BLaER1 treated with 17β-estradiol and CSF1 and Interleukin-3, amounts not matched to agents 10 nM and 100 nM (cell line): ENCODE results near the gene SPEM1.
"Not testable (repeated sequence)": the region's sequence is repeated elsewhere in the genome, so short reads cannot be mapped to it uniquely, and the experiment has no call there.

Experiments used
- H3K27ac ChIP-seq, 11 experiments: shearing (Covaris generic); formaldehyde crosslinking; 2 replicates each; pipeline ENCODE4 v1.8.1; 2022
- H3K27me3 ChIP-seq, 11 experiments: shearing (Covaris generic); formaldehyde crosslinking; 2 replicates each; pipeline ENCODE4 v1.8.1; 2022
- H3K36me3 ChIP-seq, 11 experiments: shearing (Covaris generic); formaldehyde crosslinking; 2 replicates each; pipeline ENCODE4 v1.8.1; 2022
- H3K4me1 ChIP-seq, 10 experiments: shearing (Covaris generic); formaldehyde crosslinking; 2 replicates each; pipeline ENCODE4 v1.8.1; 2022
- H3K4me2 ChIP-seq, 11 experiments: shearing (Covaris generic); formaldehyde crosslinking; 2 replicates each; pipeline ENCODE4 v1.8.1; 2022
- H3K4me3 ChIP-seq, 10 experiments: shearing (Covaris generic); formaldehyde crosslinking; 2 replicates each; pipeline ENCODE4 v1.8.1; 2022
- H3K9ac ChIP-seq, 11 experiments: shearing (Covaris generic); formaldehyde crosslinking; 2 replicates each; pipeline ENCODE4 v1.8.1; 2022
- H3K9me3 ChIP-seq, 11 experiments: shearing (Covaris generic); formaldehyde crosslinking; replicated peaks in 1 of 11; 2 replicates each; pipeline ENCODE4 v1.8.1; 2022
- H4K20me1 ChIP-seq, 11 experiments: shearing (Covaris generic); formaldehyde crosslinking; 2 replicates each; pipeline ENCODE4 v1.8.1; 2022
- Cebpa-rat ChIP-seq, 11 experiments: shearing (Covaris generic); IDR thresholded peaks; 2 replicates each; pipeline ENCODE4 v1.8.1; 2022

The SPEM1 gene

DNA sequence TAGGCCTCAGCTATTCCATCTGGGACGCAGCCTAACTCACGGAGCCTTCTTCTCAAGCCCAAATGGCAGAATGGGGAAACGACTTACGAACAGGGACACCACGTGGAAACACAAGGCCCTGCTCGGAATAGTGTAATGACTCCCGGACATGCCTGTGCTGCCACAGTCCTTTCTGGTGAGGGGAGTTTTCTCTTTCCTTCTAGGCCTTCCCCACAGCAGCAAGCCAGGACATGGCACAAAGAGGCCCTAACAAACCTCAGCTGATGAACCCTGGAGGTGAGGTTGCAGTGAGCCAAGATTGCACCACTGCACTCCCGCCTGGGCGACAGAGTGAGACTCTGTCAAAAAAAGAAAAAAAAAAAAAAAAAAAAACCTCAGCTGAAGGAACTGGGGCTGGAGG, 44.0 kb downstream of the SPEM1 start:
- Histone ChIP-seq H3K9me3 (no peaks in the 10 kb centered on the region), H3K36me3 (peaks cover 42 to 68% (median 57%) of the 10 kb centered on the region in 11 experiments), H3K4me1 (peaks cover 19 to 42% (median 31%) of the 10 kb centered on the region in 10 experiments), H3K27me3 (no peaks in the 10 kb centered on the region), H3K9ac (no peak overlapping the region), H4K20me1 (peaks cover 0 to 26% (median 0%) of the 10 kb centered on the region in 11 experiments; a peak in 6 of 22 replicates), H3K4me2 (no peak overlapping the region), H3K4me3 (no peak overlapping the region), H3K27ac (0 out of 22 replicates have a peak overlapping the region, but pooled peaks of 1 of the 11 experiments have one; percentile 9)
- no peak for TF ChIP-seq Cebpa-rat (IDR thresholded peaks at IDR 0.05)

- TF ChIP-seq Cebpa-rat (IDR thresholded peaks at IDR 0.05), result no peak
- Histone ChIP-seq H3K36me3 (peaks cover 42 to 72% (median 56%) of the 10 kb centered on the region in 11 experiments), H3K27ac (peak overlapping the region in 8 of 11 experiments; percentile 13 to 73 (median 66); a peak in 8 of 22 replicates)
Observed at GRCh38 chr17:7465597-7466275, 45.6 kb downstream of the SPEM1 start.

DNA sequence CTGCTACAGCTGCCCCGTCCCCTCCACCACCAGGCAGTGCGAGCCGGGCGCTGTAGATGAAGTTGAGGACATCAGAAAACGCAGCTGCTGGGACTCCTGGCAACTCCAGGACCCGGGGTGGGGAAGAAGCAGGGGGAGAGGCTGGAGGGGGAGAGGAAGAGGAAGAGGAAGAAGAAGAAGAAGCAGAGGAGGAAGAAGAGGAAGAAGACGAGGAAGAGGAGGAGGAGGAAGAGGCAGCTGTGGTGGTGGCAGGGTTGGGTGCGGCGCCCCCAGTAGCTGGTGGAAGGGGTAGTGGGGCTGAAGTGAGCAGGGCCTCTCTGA, 46.2 kb downstream of the SPEM1 start:
- Histone ChIP-seq H3K27me3 (no peaks in the 10 kb centered on the region), H3K4me1 (peaks cover 19 to 31% (median 25%) of the 10 kb centered on the region in 10 experiments), H3K9me3 (no peaks in the 10 kb centered on the region), H3K9ac (peak overlapping the region in 5 of 11 experiments; percentile 1 to 46 (median 30); a peak in 6 of 22 replicates), H3K36me3 (peaks cover 40 to 69% (median 50%) of the 10 kb centered on the region in 11 experiments), H3K27ac (peak overlapping the region; percentile 17 to 73 (median 66); a peak in 19 of 22 replicates), H3K4me2 (peak overlapping the region in 9 of 11 experiments; percentile 27 to 71 (median 48); a peak in 16 of 22 replicates), H4K20me1 (peaks cover 0 to 47% (median 7%) of the 10 kb centered on the region in 11 experiments; a peak in 8 of 22 replicates), H3K4me3 (no peak overlapping the region)
- no peak for TF ChIP-seq Cebpa-rat (IDR thresholded peaks at IDR 0.05)

More at GRCh38 chr17:7465597-7466275, 45.6 kb downstream of the SPEM1 start:
- H3K4me3 ChIP-seq, result no peak overlapping the region
- peaks cover 0 to 41% (median 6%) of the 10 kb centered on the region in 11 experiments; a peak in 7 of 22 replicates for H4K20me1 ChIP-seq
- no peaks in the 10 kb centered on the region for H3K27me3 ChIP-seq
- no peaks in the 10 kb centered on the region for H3K9me3 ChIP-seq
- peak overlapping the region in 7 of 11 experiments; percentile 27 to 71 (median 66); a peak in 9 of 22 replicates for H3K4me2 ChIP-seq
- peak overlapping the region in 2 of 11 experiments; percentile 1 to 27; a peak in 2 of 22 replicates for H3K9ac ChIP-seq
- H3K4me1 ChIP-seq, result peaks cover 19 to 35% (median 25%) of the 10 kb centered on the region in 10 experiments

DNA sequence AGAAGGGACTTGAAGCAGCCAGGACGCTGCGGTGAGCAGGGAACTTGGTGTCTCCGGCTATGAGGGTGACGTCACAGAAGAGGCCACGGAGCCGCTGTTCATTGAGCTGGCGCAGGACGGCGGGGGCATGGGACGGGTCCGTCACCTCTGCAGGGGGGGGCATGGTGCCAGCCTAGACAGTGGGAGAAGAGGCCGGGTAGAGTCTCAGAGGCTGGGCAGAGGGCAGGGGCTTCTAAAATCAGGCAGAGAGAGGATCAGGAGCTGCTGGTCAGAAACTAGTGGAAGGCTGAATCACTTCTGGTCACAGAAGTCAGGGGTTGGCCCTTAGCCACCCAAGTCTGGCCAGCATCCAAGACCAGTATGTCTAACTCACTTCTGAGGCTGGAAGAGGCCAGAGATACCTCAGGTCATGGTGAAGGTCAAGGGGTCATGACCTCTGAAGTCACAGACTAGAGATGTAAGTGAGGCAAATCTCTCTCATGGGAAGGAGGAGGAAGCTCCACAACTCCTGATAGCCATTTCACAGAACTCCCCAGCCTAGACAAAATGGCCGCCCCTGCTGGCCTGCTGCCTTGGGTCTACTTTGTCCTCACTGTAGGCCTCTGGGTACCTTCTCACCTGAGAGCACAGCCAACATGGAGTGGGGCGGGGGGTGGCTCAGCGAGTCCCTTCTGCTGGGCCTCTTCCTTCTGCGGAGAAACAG, 46.7 kb downstream of the SPEM1 start:
- Histone ChIP-seq H3K4me1 (peaks cover 24 to 36% (median 30%) of the 10 kb centered on the region in 10 experiments), H3K9me3 (no peaks in the 10 kb centered on the region), H3K4me2 (peak overlapping the region; percentile 15 to 71 (median 39); a peak in 20 of 22 replicates), H3K4me3 (no peak overlapping the region), H3K27ac (peak overlapping the region; percentile 17 to 73 (median 66); a peak in 20 of 22 replicates), H3K27me3 (no peaks in the 10 kb centered on the region), H3K36me3 (peaks cover 35 to 66% (median 47%) of the 10 kb centered on the region in 11 experiments), H3K9ac (peak overlapping the region in 8 of 11 experiments; percentile 1 to 46 (median 28); a peak in 12 of 22 replicates), H4K20me1 (peaks cover 0 to 52% (median 11%) of the 10 kb centered on the region in 11 experiments; a peak in 11 of 22 replicates)
- TF ChIP-seq Cebpa-rat (IDR thresholded peaks at IDR 0.05), result no peak

DNA sequence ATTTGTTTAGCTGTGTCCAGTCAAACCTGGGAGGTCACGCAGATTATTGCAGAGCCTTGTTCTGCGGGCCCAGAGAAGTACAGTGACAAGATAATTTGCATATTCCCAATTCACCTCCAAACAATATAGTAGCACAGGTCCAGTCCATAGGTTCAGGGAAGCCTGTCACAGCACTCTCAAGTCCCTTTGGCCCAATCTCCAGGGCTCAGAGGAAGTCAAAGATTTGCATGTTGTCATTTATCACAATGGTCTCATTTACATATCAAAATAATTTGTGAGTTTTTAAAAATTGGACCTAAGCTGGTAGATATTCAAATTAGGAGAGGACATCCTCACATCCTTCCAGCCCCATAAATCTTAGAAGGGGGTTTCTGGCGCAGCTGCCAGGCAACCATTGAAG, 47.4 kb downstream of the SPEM1 start:
- H4K20me1 ChIP-seq, result peaks cover 0 to 59% (median 19%) of the 10 kb centered on the region in 11 experiments; a peak in 13 of 22 replicates
- no peaks in the 10 kb centered on the region for H3K9me3 ChIP-seq
- no peaks in the 10 kb centered on the region for H3K27me3 ChIP-seq
- peaks cover 30 to 60% (median 40%) of the 10 kb centered on the region in 11 experiments for H3K36me3 ChIP-seq
- no peak overlapping the region for H3K4me3 ChIP-seq
- H3K4me2 ChIP-seq, result peak overlapping the region; percentile 15 to 71 (median 39); a peak in 19 of 22 replicates
- peaks cover 31 to 43% (median 37%) of the 10 kb centered on the region in 10 experiments for H3K4me1 ChIP-seq
- no peak for TF ChIP-seq Cebpa-rat (IDR thresholded peaks at IDR 0.05)
- H3K9ac ChIP-seq, result peak overlapping the region in 7 of 11 experiments; percentile 1 to 46 (median 27); a peak in 7 of 22 replicates
- peak overlapping the region; percentile 17 to 73 (median 66); a peak in 20 of 22 replicates for H3K27ac ChIP-seq

GRCh38 chr17:7468290-7468689, 48.2 kb downstream of the SPEM1 start:
- Histone ChIP-seq H3K4me2 (peak overlapping the region in 1 of 11 experiments; percentile 71; a peak in 1 of 22 replicates), H3K27me3 (no peaks in the 10 kb centered on the region), H4K20me1 (peaks cover 0 to 64% (median 21%) of the 10 kb centered on the region in 11 experiments; a peak in 13 of 22 replicates), H3K4me1 (peaks cover 34 to 47% (median 41%) of the 10 kb centered on the region in 10 experiments), H3K9me3 (no peaks in the 10 kb centered on the region), H3K9ac (no peak overlapping the region), H3K4me3 (no peak overlapping the region), H3K36me3 (peaks cover 22 to 53% (median 32%) of the 10 kb centered on the region in 11 experiments), H3K27ac (peak overlapping the region in 2 of 11 experiments; percentile 2 to 22; a peak in 1 of 22 replicates)
- no peak for TF ChIP-seq Cebpa-rat (IDR thresholded peaks at IDR 0.05)

DNA sequence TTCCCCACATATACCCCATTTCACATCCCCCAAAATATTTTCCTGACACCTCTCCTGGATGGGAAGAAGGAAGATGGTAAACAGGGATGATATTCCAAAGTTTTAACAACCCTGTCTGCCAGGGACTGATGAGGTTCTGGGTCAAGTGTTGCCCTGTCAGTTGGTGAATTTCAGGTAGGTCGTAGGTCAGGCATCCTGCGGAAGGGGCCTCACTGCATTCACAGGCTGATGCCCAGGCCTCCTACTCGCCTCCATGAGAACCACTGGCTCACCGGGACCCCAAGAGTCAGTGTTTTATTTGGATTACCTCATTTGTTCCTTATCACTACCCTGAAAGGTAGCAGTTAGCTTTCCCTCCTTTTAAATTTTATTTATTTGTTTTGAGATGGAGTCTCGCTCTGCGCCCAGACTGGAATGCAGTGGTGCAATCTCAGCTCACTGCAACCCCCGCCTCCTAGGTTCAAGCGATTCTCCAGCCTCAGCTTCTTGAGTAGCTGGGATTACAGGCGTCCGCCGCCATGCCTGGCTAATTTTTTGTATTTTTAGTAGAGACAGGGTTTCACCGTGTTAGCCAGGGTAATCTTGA, 48.8 kb downstream of the SPEM1 start:
- no peak overlapping the region for H3K4me2 ChIP-seq
- TF ChIP-seq Cebpa-rat (IDR thresholded peaks at IDR 0.05), result no peak
- H3K9ac ChIP-seq, result no peak overlapping the region
- H3K4me1 ChIP-seq, result peaks cover 34 to 47% (median 41%) of the 10 kb centered on the region in 10 experiments
- no peaks in the 10 kb centered on the region for H3K27me3 ChIP-seq
- H3K4me3 ChIP-seq, result no peak overlapping the region
- H4K20me1 ChIP-seq, result peaks cover 4 to 70% (median 21%) of the 10 kb centered on the region in 11 experiments; a peak in 13 of 22 replicates
- peaks cover 16 to 53% (median 28%) of the 10 kb centered on the region in 11 experiments for H3K36me3 ChIP-seq
- H3K9me3 ChIP-seq, result no peaks in the 10 kb centered on the region
- peak overlapping the region in 2 of 11 experiments; percentile 2 to 22; a peak in 1 of 22 replicates for H3K27ac ChIP-seq

GRCh38 chr17:7469843-7470242, 49.7 kb downstream of the SPEM1 start:
- Histone ChIP-seq H3K36me3 (peaks cover 16 to 47% (median 29%) of the 10 kb centered on the region in 11 experiments; a peak in 20 of 22 replicates), H4K20me1 (peaks cover 6 to 80% (median 24%) of the 10 kb centered on the region in 11 experiments; a peak in 14 of 22 replicates), H3K4me1 (peaks cover 34 to 50% (median 44%) of the 10 kb centered on the region in 10 experiments)
- H3K9ac ChIP-seq, H3K27me3 ChIP-seq, H3K27ac ChIP-seq, H3K4me3 ChIP-seq, H3K9me3 ChIP-seq, H3K4me2 ChIP-seq: not testable (repeated sequence)
- TF ChIP-seq Cebpa-rat (IDR thresholded peaks at IDR 0.05), result peak in 1 of 11 experiments; percentile 28; a peak in 1 of 22 replicates

DNA sequence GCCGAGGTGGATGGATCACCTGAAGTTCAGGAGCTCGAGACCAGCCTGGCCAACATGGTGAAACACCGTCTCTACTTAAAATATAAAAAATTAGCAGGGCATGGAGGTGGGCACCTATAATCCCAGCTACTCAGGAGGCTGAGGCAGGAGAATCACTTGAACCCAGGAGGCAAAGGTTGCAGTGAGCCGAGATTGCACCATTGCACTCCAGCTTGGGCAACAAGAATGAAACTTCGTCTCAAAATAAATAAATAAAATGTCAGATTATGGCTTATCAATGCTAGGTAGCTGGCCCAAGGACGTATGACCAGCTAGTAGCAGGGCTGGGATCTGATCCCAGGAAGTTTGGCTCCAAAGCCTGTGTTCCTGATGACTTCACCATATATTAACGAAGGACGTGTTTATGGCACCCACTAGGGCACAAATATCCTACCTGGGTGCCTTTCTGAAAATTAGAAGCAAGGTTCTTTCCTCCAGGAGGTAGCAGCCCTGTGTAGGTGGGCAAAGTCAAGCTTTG, 50.4 kb downstream of the SPEM1 start:
- H3K9ac ChIP-seq, H3K4me2 ChIP-seq, H3K27ac ChIP-seq, H3K4me3 ChIP-seq, H3K27me3 ChIP-seq, H3K9me3 ChIP-seq: not testable (repeated sequence)
- Histone ChIP-seq H3K36me3 (peaks cover 14 to 43% (median 29%) of the 10 kb centered on the region in 11 experiments; a peak in 20 of 22 replicates), H3K4me1 (peaks cover 34 to 55% (median 50%) of the 10 kb centered on the region in 10 experiments), H4K20me1 (peaks cover 6 to 87% (median 31%) of the 10 kb centered on the region in 11 experiments; a peak in 14 of 22 replicates)
